GM18867 (cell line): Measurements from ENCODE around the gene CDC6.
"Not testable (repeated sequence)": the region's sequence is repeated elsewhere in the genome, so short reads cannot be mapped to it uniquely, and the experiment has no call there.

Experiments used
- ATAC-seq: cut with Tn5 transposase; IDR thresholded peaks from one replicate; pipeline ENCODE4 v1.9.1; 2021; ENCODE audit warnings: mild to moderate bottlenecking, moderate library complexity; ENCODE audit not compliant: unreplicated experiment

CDC6 gene

GRCh38 chr17:40284085-40284713 is 3.5 kb upstream of the CDC6 start:
- ATAC-seq: no peak

- ATAC-seq: no peak
These were observed 1.2 kb upstream of the CDC6 start for GRCh38 chr17:40286473-40286872.

- no peak for ATAC-seq
These were observed 553 bp upstream of the CDC6 start for GRCh38 chr17:40287159-40287493.

GRCh38 chr17:40290629-40291280 is 3.1 kb downstream of the CDC6 start:
- ATAC-seq: no peak

GRCh38 chr17:40291281-40291664 is 3.6 kb downstream of the CDC6 start:
- no peak for ATAC-seq

- no peak for ATAC-seq
These were observed 5.7 kb downstream of the CDC6 start for GRCh38 chr17:40293363-40293762.

GRCh38 chr17:40295488-40296436 is 8.1 kb downstream of the CDC6 start:
- ATAC-seq: no peak

- ATAC-seq: no peak
These were observed 9.8 kb downstream of the CDC6 start for GRCh38 chr17:40297511-40297910.

- ATAC-seq: no peak
These were observed 11.0 kb downstream of the CDC6 start for GRCh38 chr17:40298726-40299125.

- ATAC-seq: not testable (repeated sequence)
These were observed 11.6 kb downstream of the CDC6 start for GRCh38 chr17:40299159-40299757.

- ATAC-seq: no peak
These were observed 13.6 kb downstream of the CDC6 start for GRCh38 chr17:40301315-40301714.

GRCh38 chr17:40303009-40303657 is 15.5 kb downstream of the CDC6 start:
- no peak for ATAC-seq

- ATAC-seq: no peak
These were observed 16.3 kb downstream of the CDC6 start for GRCh38 chr17:40303708-40304551.

GRCh38 chr17:40304552-40304863 is 16.8 kb downstream of the CDC6 start:
- ATAC-seq: not testable (repeated sequence)

GRCh38 chr17:40304866-40305265 is 17.2 kb downstream of the CDC6 start:
- ATAC-seq: not testable (repeated sequence)

GRCh38 chr17:40306395-40306794 is 18.7 kb downstream of the CDC6 start:
- no peak for ATAC-seq

GRCh38 chr17:40307001-40307730 is 19.5 kb downstream of the CDC6 start:
- ATAC-seq: no peak

- ATAC-seq: no peak
These were observed 20.1 kb downstream of the CDC6 start for GRCh38 chr17:40307740-40308239.
